ENCODE results near the gene TP53INP2. TPM values are rescaled to one million over a fixed set of nuclear protein-coding genes. Genes with fewer than 3 reads are reported as not detected.

Gene TP53INP2
- total and polyA plus RNA-seq, 2 of the 4 experiments (the other 2 are of a cell fraction): 1.3 to 7.4 TPM

DNA sequence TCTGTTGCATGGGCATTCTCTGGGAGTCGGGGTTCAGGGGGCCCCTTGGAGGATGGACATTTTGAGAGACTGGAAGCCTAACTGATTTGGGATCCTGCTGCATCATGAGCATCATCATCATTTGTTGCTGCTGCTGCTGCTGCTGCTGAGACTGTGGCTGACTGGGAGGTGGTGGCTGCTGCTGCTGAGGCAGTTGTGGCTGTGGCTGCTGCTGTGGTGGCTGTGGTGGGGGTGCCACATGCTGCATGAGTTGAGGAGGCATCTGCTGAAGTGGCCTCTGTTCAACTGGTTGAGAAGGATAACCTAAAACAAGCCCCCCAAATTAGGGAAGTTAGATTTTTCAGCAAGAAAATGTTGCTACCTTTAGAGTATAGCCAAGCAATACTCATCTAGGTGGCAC lies 38.9 kb downstream of the TP53INP2 start:
- Histone ChIP-seq H3K4me2 (ENCODE audit: low read depth, low read length) (no peak overlapping the region), H4K8ac (ENCODE audit: low read depth in 2 of 2, low read length in 2 of 2) (no peak overlapping the region), H4K91ac (ENCODE audit: insufficient read depth, low read depth, low read length) (no peak overlapping the region), H3K9me1 (ENCODE audit: insufficient read depth, low read length) (peaks cover 21% of the 10 kb centered on the region; the same call in 1 of the 2 replicates), H3K36me3 (ENCODE audit: control insufficient read depth, insufficient read depth, low read length) (peaks cover 44% of the 10 kb centered on the region), H3K9me3 (ENCODE audit: control insufficient read depth, insufficient read depth, low read length) (no peaks in the 10 kb centered on the region), H3K4ac (ENCODE audit: low read depth, low read length) (no peak overlapping the region), H2AK9ac (replicated peaks; ENCODE audit: low read depth, low read length, poor library complexity) (no peak overlapping the region), H2BK20ac (ENCODE audit: low read depth, low read length) (no peak overlapping the region), H3K23ac (ENCODE audit: low read depth, low read length) (no peak overlapping the region), H3K27me3 (ENCODE audit: control insufficient read depth, insufficient read depth, low read length) (no peaks in the 10 kb centered on the region), H4K5ac (ENCODE audit: low read depth, low read length) (no peak overlapping the region), H3K79me1 (ENCODE audit: low read depth in 1 of 2, low read length in 2 of 2) (peaks cover 0 to 27% of the 10 kb centered on the region in 2 experiments; a peak in 3 of 4 replicates), H3K56ac (ENCODE audit: extremely low read depth, insufficient read depth, low read length) (no peak overlapping the region), H2BK5ac (ENCODE audit: low read depth, low read length, poor library complexity, severe bottlenecking) (no peak overlapping the region), H3K18ac (ENCODE audit: low read depth, low read length) (no peak overlapping the region), H4K20me1 (ENCODE audit: insufficient read depth, low read length) (no peaks in the 10 kb centered on the region), H2BK120ac (ENCODE audit: low read depth, low read length) (no peak overlapping the region), H3K4me1 (ENCODE audit: control insufficient read depth, insufficient read depth, low read length) (no peaks in the 10 kb centered on the region), H3K27ac (ENCODE audit: insufficient read depth, low read length) (no peak overlapping the region), H2AK5ac (ENCODE audit: low read depth, low read length) (no peak overlapping the region), H3K14ac (replicated peaks; ENCODE audit: low read depth, low read length) (no peak overlapping the region), H3K9ac (ENCODE audit: low read depth, low read length) (no peak overlapping the region), H2BK15ac (ENCODE audit: low read depth, low read length) (no peak overlapping the region), H2AFZ (replicated peaks; ENCODE audit: low read length, poor library complexity) (no peak overlapping the region), H3K4me3 (ENCODE audit: insufficient read depth, low read depth, low read length) (no peak overlapping the region)
- BruUV-seq (replicated peaks): no TSS peak
- TF ChIP-seq SMC3 (IDR thresholded peaks at IDR 0.05; ENCODE audit: low read depth, low read length) (no peak), MAFK (IDR thresholded peaks at IDR 0.05; ENCODE audit: low read depth, low read length) (no peak), RCOR1 (IDR thresholded peaks at IDR 0.05; ENCODE audit: insufficient replicate concordance, low read length) (no peak), BHLHE40 (IDR thresholded peaks at IDR 0.05; ENCODE audit: low read depth, low read length) (no peak), POLR2A (IDR thresholded peaks at IDR 0.05; ENCODE audit: low read depth, low read length) (no peak), CHD1 (IDR thresholded peaks at IDR 0.05; ENCODE audit: low read depth, low read length) (no peak), MXI1 (IDR thresholded peaks at IDR 0.05; ENCODE audit: borderline replicate concordance, low read depth, low read length) (no peak), RAD21 (IDR thresholded peaks at IDR 0.05; ENCODE audit: low read length) (no peak), FOS (IDR thresholded peaks at IDR 0.05; ENCODE audit: low read depth, low read length) (no peak), NFE2L2 (IDR thresholded peaks at IDR 0.05; ENCODE audit: low read depth, low read length) (no peak), RFX5 (IDR thresholded peaks at IDR 0.05; ENCODE audit: low read depth, low read length) (no peak)
- TF ChIP-seq, protein P1, sequence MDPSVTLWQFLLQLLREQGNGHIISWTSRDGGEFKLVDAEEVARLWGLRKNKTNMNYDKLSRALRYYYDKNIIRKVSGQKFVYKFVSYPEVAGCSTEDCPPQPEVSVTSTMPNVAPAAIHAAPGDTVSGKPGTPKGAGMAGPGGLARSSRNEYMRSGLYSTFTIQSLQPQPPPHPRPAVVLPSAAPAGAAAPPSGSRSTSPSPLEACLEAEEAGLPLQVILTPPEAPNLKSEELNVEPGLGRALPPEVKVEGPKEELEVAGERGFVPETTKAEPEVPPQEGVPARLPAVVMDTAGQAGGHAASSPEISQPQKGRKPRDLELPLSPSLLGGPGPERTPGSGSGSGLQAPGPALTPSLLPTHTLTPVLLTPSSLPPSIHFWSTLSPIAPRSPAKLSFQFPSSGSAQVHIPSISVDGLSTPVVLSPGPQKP (IDR thresholded peaks at IDR 0.05; ENCODE audit: borderline replicate concordance, low read depth, low read length): no peak
- TF ChIP-seq, protein P2, sequence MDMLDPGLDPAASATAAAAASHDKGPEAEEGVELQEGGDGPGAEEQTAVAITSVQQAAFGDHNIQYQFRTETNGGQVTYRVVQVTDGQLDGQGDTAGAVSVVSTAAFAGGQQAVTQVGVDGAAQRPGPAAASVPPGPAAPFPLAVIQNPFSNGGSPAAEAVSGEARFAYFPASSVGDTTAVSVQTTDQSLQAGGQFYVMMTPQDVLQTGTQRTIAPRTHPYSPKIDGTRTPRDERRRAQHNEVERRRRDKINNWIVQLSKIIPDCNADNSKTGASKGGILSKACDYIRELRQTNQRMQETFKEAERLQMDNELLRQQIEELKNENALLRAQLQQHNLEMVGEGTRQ (IDR thresholded peaks at IDR 0.05; ENCODE audit: low read depth, low read length): no peak
- TF ChIP-seq, protein P3, sequence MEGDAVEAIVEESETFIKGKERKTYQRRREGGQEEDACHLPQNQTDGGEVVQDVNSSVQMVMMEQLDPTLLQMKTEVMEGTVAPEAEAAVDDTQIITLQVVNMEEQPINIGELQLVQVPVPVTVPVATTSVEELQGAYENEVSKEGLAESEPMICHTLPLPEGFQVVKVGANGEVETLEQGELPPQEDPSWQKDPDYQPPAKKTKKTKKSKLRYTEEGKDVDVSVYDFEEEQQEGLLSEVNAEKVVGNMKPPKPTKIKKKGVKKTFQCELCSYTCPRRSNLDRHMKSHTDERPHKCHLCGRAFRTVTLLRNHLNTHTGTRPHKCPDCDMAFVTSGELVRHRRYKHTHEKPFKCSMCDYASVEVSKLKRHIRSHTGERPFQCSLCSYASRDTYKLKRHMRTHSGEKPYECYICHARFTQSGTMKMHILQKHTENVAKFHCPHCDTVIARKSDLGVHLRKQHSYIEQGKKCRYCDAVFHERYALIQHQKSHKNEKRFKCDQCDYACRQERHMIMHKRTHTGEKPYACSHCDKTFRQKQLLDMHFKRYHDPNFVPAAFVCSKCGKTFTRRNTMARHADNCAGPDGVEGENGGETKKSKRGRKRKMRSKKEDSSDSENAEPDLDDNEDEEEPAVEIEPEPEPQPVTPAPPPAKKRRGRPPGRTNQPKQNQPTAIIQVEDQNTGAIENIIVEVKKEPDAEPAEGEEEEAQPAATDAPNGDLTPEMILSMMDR (conservative IDR thresholded peaks at IDR 0.05; ENCODE audit: low read depth, low read length): no peak
- DNase-seq (no peak), ATAC-seq (ENCODE audit: low read depth) (no peak)
- intact Hi-C loops (cut with micrococcal nuclease) (no loop called here), dilution Hi-C loops (cut with HindIII; ENCODE audit: low sequenced_read_pairs, unreplicated experiment) (no loop called here), in situ Hi-C loops (cut with MboI; ENCODE audit: low sequenced_read_pairs) (no loop called here)
- CTCF ChIA-PET: no interaction called here
- WGBS, 2 experiments (ENCODE audit: extremely low coverage in 2 of 2, insufficient read length in 1 of 2): no CpG with 5 or more reads among the region's 1 CpG
- POLR2A ChIA-PET (ENCODE audit: unreplicated experiment): no interaction called here
